HL-60/S4 treated with retinoic acid at 250 ng/mL for 4 days and 3 days (cell line): Measurements from ENCODE around the gene TET2.

ENCODE experiments used
- in situ Hi-C: fragments of 300-500 bp; cut with MboI; formaldehyde crosslinking; loops from 2 replicates; pipeline ENCODE4 v1.7.0; 2022; ENCODE audit warnings: low sequenced_read_pairs

The TET2 gene

DNA sequence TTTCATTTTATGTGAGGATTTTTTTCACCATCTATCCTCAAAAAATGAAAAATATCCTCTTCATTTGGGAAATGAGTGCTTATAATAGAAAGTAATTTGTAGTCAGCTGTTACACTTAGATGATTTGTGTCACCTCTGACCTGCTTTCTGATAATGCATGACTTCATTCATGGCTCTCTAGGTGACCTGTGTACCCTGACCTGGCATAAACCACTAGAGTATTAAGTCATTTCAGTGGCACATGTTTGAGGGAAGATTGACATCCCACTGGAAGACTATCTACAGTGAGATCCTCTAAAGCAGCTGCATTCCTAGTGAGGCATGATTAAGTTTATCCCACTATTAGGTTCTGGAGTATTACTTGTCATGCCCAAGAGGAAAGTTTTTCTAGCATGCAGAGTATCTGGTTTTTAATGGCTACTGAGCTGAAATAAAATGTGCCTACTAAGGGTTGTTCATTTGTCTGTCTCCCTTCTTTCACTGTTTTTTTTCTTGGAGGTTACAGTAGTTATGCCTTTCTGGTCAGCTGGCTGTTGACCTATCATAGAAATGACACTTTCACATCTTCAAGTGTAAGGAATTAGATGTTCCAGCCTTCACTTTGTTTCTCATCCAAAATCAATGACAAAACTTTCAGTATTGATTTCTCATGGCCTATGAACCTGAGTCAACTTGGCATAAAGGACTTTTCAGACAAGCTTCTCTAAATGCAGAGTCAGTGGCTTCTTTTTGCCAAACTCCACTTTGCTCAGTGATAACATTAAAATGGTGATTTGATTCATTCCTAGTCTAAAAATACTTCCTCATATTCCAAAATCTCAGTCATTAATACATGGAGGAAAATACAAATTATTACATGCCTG lies 33.1 kb downstream of the TET2 start:
- in situ Hi-C loops = no loop called here

DNA sequence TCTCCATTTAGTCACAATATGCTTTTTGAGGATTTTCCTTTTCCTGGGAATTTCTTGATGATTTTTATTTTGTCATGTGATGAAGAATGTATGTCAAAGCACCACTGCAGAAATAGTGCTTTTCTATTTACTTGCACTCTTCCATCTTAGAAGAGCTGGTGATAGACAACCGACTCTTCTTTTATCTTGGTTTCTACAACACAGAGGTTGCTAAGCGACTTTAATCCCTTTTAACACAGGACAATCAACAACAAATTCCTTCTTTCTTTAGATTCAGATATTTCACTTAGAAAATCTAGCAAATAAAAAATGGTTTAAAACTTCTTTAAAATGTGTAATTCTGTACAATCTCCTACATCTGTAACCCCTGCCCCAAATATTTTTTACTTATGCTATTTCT lies 34.6 kb downstream of the TET2 start:
- in situ Hi-C loops = no loop called here

DNA sequence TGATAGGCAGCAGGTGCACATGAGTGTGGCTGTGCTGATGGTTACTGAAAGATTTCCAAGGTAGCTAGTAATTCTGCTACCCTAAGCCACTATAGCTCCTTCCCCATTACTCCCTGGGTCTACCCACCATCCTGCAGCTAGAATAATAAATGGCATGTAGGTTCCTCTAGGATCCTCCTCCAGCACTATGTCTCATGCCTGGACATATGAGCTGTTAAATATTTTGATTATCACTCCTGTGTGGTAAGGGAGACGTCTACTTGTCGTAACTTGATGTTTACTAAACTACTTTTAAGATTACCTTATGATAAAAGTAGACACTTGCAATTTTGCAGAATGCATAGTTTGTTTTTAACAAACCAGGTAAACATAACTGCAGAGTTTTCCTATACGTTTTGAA lies 35.5 kb downstream of the TET2 start:
- in situ Hi-C loops = no loop called here

DNA sequence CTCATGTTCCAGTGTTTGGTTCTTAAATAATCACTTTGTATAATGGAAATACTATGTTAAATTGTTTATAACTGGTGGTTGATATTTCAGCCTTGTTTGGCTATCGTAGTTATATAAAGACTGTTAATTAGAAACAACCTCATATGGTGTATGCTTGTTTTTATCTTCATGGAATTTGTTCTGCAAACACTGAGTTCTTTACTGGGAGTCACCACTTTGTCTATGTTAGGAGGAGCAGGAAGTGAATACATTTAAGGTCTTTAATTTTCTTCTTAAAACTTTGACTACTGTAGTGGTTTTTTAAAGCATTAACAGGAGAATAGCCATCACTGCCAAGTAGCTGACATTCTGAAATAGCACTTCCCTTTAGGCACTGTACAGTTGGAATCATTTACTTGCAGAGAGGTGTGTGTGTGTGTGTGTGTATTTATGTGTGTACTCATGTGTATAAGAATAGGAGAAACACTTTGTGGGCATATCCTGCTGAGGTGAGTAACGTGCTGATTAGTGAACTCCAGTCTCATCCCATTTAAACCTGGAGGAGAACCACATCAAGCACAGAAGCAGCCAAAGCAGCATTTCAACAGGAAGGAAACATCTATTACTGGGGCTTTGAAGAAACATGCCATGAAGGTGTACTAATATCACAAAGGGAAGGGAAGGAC lies 37.8 kb downstream of the TET2 start:
- in situ Hi-C loops = no loop called here

DNA sequence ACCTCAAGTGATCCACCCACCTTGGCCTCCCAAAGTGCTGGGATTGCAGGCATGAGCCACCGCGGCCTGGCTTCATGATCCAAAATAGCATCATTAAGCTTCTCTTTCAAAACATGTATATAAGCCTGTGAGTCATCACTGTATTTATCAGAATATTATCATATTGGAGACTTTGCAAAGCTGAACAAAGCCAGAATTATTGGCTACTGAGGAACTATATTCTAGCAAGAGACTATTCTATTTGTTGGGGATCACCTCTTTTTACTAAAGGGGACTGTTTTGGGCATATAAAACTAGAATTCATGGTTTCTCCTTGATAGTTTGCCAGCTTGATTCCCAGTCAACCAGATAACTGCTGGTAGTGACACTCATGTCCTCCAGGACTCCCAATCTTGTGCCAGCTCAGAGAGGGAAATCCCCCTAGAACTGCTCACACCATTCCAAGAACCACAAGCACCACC lies 40.1 kb downstream of the TET2 start:
- in situ Hi-C loops = no loop called here

DNA sequence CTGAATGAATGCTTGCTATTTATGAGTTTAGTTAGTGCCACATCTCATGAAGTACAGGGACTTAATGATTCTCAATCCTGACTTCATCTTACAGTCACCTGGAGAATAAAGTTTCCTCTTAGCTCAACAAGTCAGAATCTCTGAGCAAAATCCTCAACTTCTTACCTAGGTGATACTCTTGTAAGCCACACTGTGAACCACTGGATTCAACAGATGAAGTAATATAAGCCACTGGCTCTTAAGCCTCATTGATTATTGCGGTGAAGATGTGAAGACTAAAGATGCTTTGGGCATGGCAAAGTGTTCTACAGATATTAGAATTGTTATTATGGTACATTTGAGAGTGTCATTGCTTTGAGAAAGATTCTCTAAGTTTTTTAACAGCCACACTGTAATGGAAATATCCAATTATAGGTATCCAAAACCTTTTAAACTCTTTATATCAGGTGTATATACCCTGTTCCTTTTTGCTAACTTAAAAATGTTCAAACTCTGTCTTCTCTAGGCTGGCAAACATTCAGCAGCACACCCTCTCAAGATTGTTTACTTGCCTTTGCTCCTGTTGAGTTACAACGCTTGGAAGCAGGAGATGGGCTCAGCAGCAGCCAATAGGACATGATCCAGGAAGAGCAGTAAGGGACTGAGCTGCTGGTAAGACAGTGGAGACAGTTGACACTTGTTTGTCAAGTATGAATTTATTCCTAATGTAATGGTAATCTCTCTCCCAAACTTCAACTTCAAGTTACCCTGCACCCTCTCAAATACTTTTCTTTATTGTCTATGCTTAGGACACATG lies 43.4 kb downstream of the TET2 start:
- in situ Hi-C loops = no loop called here

DNA sequence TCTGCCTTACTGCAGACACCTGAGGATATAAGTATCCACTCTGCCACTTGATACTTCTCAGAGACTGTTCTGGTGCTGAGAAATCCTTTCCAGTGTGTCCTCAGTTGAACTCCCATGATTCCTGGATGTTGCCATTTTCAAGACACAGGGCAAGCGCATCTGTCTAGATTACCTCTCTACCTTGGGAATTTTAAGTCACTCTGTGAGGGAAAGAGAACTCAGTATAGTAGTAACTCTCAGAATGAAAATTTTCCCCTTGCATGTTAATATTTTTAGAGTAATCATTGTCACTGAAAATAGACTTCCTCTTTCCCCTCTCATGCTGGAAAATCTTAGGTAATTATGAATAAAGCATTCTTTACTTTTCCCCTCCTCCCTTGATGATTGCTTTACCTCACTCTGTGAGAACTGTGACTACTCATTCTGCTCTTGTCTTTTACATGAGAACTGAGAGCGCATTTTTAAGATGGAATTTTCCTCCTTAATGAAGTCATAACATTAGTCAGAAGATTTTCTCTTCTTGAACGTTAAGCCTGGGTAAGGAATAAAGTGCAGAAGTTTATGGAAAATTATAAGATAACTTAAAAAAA lies 45.0 kb downstream of the TET2 start:
- in situ Hi-C loops = no loop called here

DNA sequence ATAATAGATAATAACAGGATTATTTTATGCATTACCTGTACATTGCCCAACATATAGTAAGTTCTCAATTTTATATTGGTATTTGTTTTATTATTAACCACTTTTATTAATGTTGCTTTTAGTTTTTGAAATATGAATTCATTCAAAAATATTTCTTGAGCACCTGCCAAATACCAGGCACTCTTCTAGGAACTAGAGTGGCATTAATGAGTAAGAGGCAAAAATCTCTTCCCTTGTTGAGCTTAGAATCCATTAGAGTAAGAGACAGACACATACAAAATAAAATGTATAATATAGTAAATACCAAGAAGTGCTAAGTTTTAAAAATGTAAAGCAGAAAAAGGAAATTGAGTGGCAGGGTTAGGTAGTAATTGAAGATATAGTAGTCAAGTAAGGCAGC lies 45.8 kb downstream of the TET2 start:
- in situ Hi-C loops = no loop called here

DNA sequence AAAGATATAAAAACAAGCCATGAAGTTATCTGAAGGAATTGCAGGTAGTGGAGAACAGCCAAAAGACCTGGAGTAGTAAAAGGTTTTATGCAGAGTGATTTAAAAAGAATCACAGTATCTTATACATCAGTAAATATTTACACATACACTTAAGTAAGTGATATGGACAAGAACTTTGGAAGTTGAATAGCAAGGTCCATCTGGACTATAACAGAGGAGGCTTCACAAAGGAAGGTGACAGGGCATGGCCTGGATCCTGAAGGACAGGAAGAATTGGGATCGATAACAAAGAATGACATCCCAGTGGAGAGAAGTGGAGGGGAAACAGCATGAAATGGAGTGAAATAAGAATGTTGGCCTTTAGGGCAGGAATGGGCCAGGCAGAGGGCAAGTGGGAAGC lies 46.2 kb downstream of the TET2 start:
- in situ Hi-C loops = no loop called here

DNA sequence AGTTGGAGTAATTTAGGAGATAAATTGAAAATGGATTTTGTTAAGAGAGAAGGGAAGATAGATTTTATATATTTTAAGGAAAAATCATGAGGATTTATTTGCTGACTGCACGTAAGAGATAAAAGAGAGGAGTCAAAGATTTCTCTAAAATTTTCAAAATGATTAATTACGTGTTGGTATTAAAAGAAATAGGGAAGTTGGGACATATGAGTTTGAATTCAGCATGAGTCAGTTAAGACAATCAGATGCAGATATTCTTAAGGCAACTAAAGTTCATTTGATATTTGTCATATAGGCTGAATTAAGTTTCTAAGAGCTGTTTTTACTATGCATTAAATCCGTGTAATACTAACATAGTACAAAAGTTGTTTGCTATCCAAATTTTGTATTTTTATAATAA lies 46.9 kb downstream of the TET2 start:
- in situ Hi-C loops = no loop called here

DNA sequence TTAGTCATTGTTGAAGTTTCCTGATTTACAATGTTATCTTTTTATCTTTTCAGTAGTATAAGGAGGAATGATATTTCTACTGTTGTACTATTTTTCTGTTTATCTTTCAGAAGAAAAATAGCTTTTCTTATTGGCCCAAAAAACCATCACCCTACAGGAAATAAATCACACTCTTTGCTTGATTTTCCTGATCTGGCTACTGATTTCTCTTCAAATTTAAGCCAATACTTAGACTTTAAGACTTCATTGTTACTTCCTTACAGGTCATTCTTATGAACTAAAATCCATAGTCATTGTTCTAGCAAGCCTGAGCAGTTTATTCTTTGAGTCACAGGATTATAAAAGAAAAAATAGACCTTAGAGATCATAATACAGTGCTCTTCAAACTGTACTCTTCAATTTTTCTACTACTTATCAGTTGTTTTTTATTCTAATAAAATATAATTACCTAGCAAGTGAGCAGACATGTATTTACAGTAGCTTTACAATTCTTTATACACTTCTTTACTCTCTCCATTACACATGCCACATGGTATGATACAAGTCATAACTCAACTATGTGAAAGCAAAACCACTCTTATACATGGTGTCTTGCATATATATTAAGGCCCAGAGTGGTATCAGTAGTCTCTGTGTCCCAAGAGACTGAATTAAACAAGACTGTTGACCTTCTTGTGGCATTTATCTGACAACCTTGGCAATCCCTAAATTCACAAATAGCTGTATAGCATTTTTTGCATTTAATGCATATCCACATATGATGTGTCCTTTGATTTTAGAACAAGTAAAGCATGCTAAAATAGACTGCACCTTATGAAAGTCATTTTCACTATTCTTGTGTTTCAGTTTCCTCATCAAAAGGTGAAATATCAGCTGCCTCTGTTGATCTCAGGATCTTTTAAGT lies 47.9 kb downstream of the TET2 start:
- in situ Hi-C loops = no loop called here

DNA sequence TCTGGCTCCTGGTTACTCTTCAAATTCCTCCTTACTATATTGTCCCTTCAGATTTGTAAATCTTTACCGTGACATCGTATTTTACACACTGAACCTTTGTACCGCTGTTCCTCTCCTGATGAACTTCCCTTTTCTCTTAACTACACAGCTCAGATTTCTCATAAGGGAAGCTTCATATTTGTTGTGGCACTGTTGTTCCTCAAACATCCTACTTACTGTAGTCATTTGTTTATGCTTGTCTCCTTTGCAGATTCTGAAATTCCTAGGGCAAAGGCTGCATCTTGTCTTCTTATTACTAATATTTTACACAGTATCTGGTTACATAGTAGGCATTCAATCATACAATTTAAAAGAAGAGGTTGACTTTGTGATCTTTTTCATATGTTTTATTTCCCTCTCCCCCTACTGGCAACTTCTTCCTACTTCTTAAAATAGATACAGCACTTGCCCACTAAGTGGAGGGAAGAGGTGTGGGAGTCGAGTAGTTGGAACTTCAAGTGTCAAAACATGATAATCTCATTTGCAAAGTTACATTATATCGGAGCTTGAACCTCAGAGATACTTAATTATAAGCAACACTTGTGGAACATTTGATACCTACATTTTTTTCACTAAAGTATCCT lies 50.0 kb downstream of the TET2 start:
- in situ Hi-C loops = no loop called here

DNA sequence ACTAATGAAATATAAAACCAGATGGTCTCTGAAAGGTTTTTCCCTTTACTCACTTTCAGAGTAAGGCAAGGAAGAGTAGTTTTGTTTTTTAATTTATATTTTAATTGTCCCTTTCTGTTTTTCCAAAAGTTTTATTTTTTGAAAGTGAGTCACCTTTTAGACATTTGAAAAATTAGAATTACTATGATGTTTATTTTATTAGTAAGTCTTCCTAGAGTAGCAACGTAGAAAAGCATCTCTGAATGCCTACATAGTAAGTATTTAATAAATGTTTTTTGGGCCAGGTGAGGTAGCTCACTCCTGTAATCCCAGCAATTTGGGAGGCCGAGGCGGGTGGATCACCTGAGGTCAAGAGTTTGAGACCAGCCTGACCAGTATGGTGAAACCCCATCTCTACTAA lies 51.1 kb downstream of the TET2 start:
- in situ Hi-C loops = no loop called here

DNA sequence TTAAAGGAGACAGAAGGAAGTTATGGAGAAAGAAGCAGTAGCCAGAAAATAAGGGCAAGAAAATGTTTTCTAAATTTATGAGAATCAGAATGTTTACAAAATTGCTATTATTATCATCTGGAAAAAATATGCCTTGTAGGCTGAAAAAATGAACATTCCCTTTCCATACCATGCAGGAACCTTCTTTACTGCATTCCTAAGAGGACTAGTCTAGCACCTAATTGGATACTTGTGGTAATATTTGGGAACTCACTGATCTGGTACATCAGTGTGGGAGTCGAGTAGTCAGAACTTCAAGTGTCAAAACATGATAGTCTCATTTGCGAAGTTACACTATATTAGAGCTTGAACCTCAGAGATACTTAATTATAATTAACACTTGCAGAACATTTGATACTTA lies 51.9 kb downstream of the TET2 start:
- in situ Hi-C loops = no loop called here

DNA sequence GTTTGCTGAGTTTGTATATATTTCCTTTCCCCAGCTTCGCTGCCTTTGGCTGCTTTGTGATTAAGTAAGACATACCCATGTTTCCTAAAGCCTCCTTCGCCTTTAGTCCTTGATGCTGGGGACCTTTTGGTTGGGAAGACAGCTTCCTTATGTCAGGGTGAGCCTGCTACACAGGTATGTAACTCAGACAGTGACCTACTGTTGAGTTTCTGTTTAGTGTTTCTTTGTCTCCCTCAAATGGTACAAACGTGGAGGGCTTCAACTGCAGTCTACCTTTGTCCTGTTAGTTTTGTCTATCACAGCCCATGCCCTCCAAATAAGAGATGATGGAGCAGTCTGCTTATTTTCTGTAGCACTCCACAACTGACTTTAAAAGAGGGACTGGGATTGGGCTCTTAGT lies 59.5 kb downstream of the TET2 start:
- in situ Hi-C loops = no loop called here

DNA sequence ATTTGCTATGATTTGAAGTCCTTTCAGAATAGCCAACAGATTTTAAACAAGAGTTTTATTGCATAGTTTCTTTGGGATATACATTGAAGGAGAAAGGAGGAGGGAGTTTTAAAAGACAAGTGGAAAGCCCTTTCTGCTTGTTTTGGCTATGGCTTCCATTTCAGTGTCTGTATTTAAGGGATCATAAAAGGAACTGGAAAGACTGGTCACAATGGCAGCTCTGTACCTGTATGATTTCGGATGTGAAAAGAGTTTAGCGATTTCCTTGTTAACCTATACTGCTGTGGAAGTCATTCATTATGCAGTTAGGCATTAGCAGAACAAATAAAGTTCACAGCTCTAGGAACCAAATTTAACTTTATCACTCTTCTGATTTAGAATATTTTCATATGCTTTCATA lies 60.7 kb downstream of the TET2 start:
- in situ Hi-C loops = no loop called here

DNA sequence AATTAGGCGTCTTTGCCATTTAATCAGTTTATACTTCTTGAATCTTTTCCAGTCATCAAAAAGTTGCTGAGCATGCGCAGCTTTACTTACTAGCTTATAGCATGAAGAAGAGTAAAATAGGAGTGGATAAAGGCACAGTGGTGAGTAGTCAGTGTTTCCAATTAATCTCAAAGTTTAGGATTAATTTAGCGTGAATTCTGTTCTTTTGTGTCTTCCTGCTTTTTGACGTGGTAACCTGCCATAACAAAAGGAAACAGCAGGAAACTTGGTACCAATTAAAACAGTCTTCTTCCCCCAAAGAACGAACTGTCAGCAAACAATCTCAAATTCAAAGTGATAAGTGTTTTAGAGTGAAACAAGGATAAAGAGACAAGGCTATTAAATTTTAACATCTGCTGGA lies 61.9 kb downstream of the TET2 start:
- in situ Hi-C loops = no loop called here

DNA sequence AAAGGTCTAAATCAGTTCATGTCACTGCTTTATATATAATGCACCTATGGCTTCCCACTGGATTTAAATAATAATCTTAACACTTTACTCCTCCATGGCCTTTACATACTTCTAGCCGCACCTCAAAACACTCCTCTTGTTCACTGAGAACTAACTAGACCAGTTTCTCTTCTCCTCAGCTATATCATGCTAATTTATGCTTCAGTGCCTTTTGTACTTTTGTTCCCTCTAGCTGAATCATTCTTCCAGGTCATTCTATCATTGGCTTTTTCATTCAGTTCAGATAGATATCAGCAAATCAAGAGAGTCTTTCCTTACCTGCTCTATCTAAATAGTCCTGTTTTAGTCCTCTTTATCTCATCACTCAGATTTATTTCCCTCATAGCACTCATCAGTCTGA lies 64.2 kb downstream of the TET2 start:
- in situ Hi-C loops = no loop called here

DNA sequence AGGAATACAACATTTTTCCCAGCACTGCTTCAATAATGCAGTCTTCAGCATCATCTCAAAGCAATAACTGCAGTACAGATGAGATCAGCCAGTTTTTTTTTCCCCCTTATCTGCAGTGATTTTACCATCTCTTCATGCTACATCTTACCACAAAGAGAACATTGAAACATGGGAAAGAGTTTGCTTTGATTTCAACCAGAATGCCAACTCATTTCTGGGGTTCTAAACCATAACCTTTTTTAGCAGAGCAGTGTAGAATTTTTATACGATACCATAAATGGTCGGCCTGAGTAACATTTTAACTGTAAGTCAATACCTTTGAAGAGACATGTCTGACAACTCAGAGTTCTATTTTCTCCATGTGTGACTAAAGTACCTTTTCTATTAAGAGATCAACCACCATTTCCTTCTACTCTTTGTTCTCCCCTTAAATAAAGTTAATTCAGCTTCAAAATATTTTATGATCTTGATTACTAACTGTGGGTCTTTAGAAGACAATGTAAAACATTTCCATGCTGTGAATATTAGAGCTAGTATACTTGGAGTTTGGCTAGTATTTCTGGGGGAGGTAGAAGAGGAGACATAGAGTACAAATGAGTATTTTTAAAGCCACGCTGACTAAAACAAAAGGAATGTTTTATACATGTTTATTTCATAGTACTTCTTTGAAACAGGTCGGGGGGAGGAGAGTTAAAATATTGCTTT lies 69.1 kb downstream of the TET2 start:
- in situ Hi-C loops = no loop called here
